DOHH2 (cell line): ENCODE measurements around the gene CALHM6.

Experiments used
- CTCF ChIP-seq: fragments of 200-600 bp; sonication (generic); IDR thresholded peaks from one replicate; pipeline ENCODE4 v1.5.1; 2014; ENCODE audit warnings: antibody characterized with exemption, mild to moderate bottlenecking, low read depth, low read length; ENCODE audit not compliant: poor library complexity, severe bottlenecking
- EZH2phosphoT487 ChIP-seq: fragments of 200-600 bp; sonication (generic); IDR thresholded peaks from 2 replicates; pipeline ENCODE4 v1.6.1; 2017; ENCODE audit warnings: borderline replicate concordance, mild to moderate bottlenecking, antibody characterized with exemption, low read length, moderate library complexity, mixed read lengths

GRCh38 chr6:116431964-116432595 lies 29.1 kb upstream of the CALHM6 start:
- TF ChIP-seq CTCF (no peak), EZH2phosphoT487 (no peak)
